Tibial nerve (tissue), 4 donors: ENCODE results near the gene ABHD1. TPM values are rescaled to one million over a fixed set of nuclear protein-coding genes. Genes with fewer than 3 reads are reported as not detected.

ENCODE experiments used
- DNase-seq, 2 donors: peaks; one replicate each; pipeline ENCODE4 v3.0.0-alpha.2; 2019; ENCODE audit warnings: low spot score in 2 of 2
- H3K27ac ChIP-seq, 4 donors: fragments of 200-600 bp; sonication (generic) in 3 of 4; one replicate each; pipeline ENCODE4 v1.5.1; 2017 to 2019; ENCODE audit warnings: mild to moderate bottlenecking in 1 of 4
- H3K27me3 ChIP-seq, 2 donors: fragments of 200-600 bp; sonication (generic) in 1 of 2; one replicate each; pipeline versions ENCODE4 v1.5.1 to v1.6.0; 2017 to 2019
- H3K36me3 ChIP-seq, 3 donors: fragments of 200-600 bp; sonication (generic); one replicate each; pipeline ENCODE4 v1.5.1; 2018 to 2019
- H3K4me1 ChIP-seq, 4 donors: fragments of 200-600 bp; sonication (generic) in 3 of 4; one replicate each; pipeline ENCODE4 v1.5.1; 2017 to 2019
- H3K4me3 ChIP-seq, 4 donors: fragments of 200-600 bp; sonication (generic) in 3 of 4; one replicate each; pipeline ENCODE4 v1.5.1; 2017 to 2019; ENCODE audit warnings: mild to moderate bottlenecking in 1 of 4, moderate library complexity in 1 of 4
- H3K9me3 ChIP-seq, 4 donors: fragments of 200-600 bp; sonication (generic) in 3 of 4; one replicate each; pipeline ENCODE4 v1.5.1; 2017 to 2019
- EP300 ChIP-seq, 2 donors: sonication (generic); formaldehyde crosslinking; IDR thresholded peaks; one replicate each; pipeline ENCODE4 v1.6.1; 2017; ENCODE audit warnings: antibody characterized with exemption in 2 of 2, mild to moderate bottlenecking in 1 of 2
- POLR2A ChIP-seq, 2 donors: fragments of 450-650 bp; IDR thresholded peaks; one replicate each; pipeline ENCODE4 v1.6.1; 2017; ENCODE audit warnings: antibody characterized with exemption in 2 of 2, mild to moderate bottlenecking in 2 of 2, moderate library complexity in 2 of 2
- WGBS, 2 donors: methylation state at CpG; one replicate each; pipeline ENCODE4 v1.1.5; 2018; 5-methylcytosine and 5-hydroxymethylcytosine counted together
- total RNA-seq, 4 donors: library from RNA; depleted of rRNA; stranded (reverse); fragments of >200 nt; gene quantifications; one replicate each; pipeline ENCODE4 v1.1.0, GENCODE V29; 2016
- TF ChIP-seq, protein P1 (sequence below), 5 experiments: fragments of 200-600 bp in 3 of 5; fragments of 450-650 bp in 2 of 5; sonication (generic) in 3 of 5; IDR thresholded peaks; one replicate each; pipeline ENCODE4 v1.5.1; 2016 to 2019; ENCODE audit warnings: antibody characterized with exemption in 5 of 5, mild to moderate bottlenecking in 3 of 5, moderate library complexity in 2 of 5

The ABHD1 gene
- total RNA-seq, 4 donors from 2014 or later = 0.42 to 0.78 (median 0.44) TPM; not detected in 1

GRCh38 chr2:27162151-27163121 is 38.8 kb downstream of the ABHD1 start:
- TF ChIP-seq, protein P1, sequence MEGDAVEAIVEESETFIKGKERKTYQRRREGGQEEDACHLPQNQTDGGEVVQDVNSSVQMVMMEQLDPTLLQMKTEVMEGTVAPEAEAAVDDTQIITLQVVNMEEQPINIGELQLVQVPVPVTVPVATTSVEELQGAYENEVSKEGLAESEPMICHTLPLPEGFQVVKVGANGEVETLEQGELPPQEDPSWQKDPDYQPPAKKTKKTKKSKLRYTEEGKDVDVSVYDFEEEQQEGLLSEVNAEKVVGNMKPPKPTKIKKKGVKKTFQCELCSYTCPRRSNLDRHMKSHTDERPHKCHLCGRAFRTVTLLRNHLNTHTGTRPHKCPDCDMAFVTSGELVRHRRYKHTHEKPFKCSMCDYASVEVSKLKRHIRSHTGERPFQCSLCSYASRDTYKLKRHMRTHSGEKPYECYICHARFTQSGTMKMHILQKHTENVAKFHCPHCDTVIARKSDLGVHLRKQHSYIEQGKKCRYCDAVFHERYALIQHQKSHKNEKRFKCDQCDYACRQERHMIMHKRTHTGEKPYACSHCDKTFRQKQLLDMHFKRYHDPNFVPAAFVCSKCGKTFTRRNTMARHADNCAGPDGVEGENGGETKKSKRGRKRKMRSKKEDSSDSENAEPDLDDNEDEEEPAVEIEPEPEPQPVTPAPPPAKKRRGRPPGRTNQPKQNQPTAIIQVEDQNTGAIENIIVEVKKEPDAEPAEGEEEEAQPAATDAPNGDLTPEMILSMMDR (IDR thresholded peaks at IDR 0.05) = no peak
- TF ChIP-seq POLR2A (IDR thresholded peaks at IDR 0.05) (no peak), EP300 (IDR thresholded peaks at IDR 0.05) (no peak)
- WGBS, 2 donors = 82% methylated on average over 15 of the region's 15 CpGs
- Histone ChIP-seq H3K4me3 (no peak overlapping the region), H3K36me3 (no peaks in the 10 kb centered on the region), H3K4me1 (no peaks in the 10 kb centered on the region), H3K27me3 (peaks cover 0 to under 1% of the 10 kb centered on the region in 2 donors), H3K9me3 (no peaks in the 10 kb centered on the region), H3K27ac (no peak overlapping the region)
- no peak for DNase-seq

- no peak overlapping the region for H3K4me3 ChIP-seq
- H3K9me3 ChIP-seq = no peaks in the 10 kb centered on the region
- TF ChIP-seq, protein P1 (IDR thresholded peaks at IDR 0.05) = no peak
- no peak for TF ChIP-seq POLR2A (IDR thresholded peaks at IDR 0.05)
- no peak for TF ChIP-seq EP300 (IDR thresholded peaks at IDR 0.05)
- H3K27ac ChIP-seq = no peak overlapping the region
- DNase-seq = no peak
- no peaks in the 10 kb centered on the region for H3K36me3 ChIP-seq
- WGBS, 2 donors = 81 to 82% methylated on average over 8 of the region's 8 CpGs
- H3K27me3 ChIP-seq = peaks cover 0 to 3% of the 10 kb centered on the region in 2 donors
- peaks cover 0 to 5% (median 0%) of the 10 kb centered on the region in 4 donors for H3K4me1 ChIP-seq
Measured at GRCh38 chr2:27164960-27165763, 41.5 kb downstream of the ABHD1 start.

DNA sequence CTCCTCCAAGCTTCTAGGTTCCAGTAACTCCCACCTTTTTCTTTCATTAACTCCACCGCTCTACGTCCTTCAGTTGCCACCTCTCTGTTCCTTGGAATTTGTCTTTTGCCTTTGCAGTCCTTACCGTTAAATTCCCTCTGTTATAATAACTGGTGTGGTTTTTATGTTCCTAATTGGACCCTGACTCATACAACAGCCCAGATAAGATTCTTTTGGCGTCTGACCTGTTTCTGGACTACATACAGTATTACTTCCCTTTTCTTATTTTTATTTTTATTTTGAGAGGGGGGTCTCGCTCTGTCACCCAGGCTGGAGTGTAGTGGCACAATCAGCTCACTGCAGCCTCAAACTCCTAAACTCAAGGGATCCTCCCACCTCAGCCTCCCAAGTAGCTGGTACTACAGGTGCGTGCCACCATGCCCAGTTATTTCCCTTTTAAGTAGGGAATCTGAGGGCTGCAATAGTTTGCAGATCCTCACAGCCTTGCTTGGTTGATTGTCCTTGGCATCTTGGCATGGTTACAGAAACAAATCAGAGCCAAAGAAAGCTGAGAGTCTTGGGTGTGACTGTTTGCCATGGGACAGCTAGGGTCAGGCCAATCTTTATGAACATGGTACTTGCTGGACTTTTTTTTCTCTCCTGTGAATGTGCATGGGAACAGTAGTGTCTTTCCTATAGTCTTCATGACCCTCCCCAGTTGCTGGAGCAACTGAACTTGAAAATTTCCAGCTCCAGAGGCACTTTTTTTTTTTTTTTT is 47.1 kb downstream of the ABHD1 start:
- H3K27ac ChIP-seq = no peak overlapping the region
- TF ChIP-seq EP300 (IDR thresholded peaks at IDR 0.05) (no peak), POLR2A (IDR thresholded peaks at IDR 0.05) (no peak)
- TF ChIP-seq, protein P1 (IDR thresholded peaks at IDR 0.05) = no peak
- H3K4me1 ChIP-seq = peaks cover 0 to 7% (median 3%) of the 10 kb centered on the region in 4 donors
- WGBS, 2 donors = 74 to 78% methylated on average over 6 of the region's 6 CpGs
- H3K9me3 ChIP-seq = no peaks in the 10 kb centered on the region
- no peak overlapping the region for H3K4me3 ChIP-seq
- H3K36me3 ChIP-seq = no peaks in the 10 kb centered on the region
- H3K27me3 ChIP-seq = peaks cover 0 to 3% of the 10 kb centered on the region in 2 donors
- DNase-seq = no peak

- TF ChIP-seq EP300 (IDR thresholded peaks at IDR 0.05) = no peak
- Histone ChIP-seq H3K27me3 (peaks cover 0 to 3% of the 10 kb centered on the region in 2 donors), H3K9me3 (no peaks in the 10 kb centered on the region), H3K36me3 (no peaks in the 10 kb centered on the region), H3K4me1 (peaks cover 0 to 7% (median 3%) of the 10 kb centered on the region in 4 donors), H3K4me3 (no peak overlapping the region), H3K27ac (no peak overlapping the region)
- no peak for DNase-seq
- WGBS, 2 donors = 64 to 74% methylated on average over 8 of the region's 8 CpGs
Measured at GRCh38 chr2:27171351-27171848, 47.8 kb downstream of the ABHD1 start.

- no peaks in the 10 kb centered on the region for H3K9me3 ChIP-seq
- TF ChIP-seq EP300 (IDR thresholded peaks at IDR 0.05) (no peak), POLR2A (IDR thresholded peaks at IDR 0.05) (no peak)
- TF ChIP-seq, protein P1 (IDR thresholded peaks at IDR 0.05) = no peak
- H3K36me3 ChIP-seq = no peaks in the 10 kb centered on the region
- WGBS, 2 donors = 64 to 65% methylated on average over 6 of the region's 6 CpGs
- peak overlapping the region in 2 of 4 donors; percentile 4 to 20 for H3K27ac ChIP-seq
- peaks cover 0 to 7% (median 3%) of the 10 kb centered on the region in 4 donors for H3K4me1 ChIP-seq
- DNase-seq = no peak
- H3K4me3 ChIP-seq = no peak overlapping the region
- H3K27me3 ChIP-seq = no peaks in the 10 kb centered on the region
Measured at GRCh38 chr2:27174638-27175037, 51.0 kb downstream of the ABHD1 start.
